GM18907 (cell line): ENCODE measurements around the gene FNBP1L.

Experiments
- ATAC-seq: cut with Tn5 transposase; IDR thresholded peaks from one replicate; pipeline ENCODE4 v1.9.1; 2021; ENCODE audit warnings: mild to moderate bottlenecking, moderate library complexity; ENCODE audit not compliant: unreplicated experiment

FNBP1L gene

GRCh38 chr1:93569489-93569888 lies 121.6 kb downstream of the FNBP1L start:
- no peak for ATAC-seq

DNA sequence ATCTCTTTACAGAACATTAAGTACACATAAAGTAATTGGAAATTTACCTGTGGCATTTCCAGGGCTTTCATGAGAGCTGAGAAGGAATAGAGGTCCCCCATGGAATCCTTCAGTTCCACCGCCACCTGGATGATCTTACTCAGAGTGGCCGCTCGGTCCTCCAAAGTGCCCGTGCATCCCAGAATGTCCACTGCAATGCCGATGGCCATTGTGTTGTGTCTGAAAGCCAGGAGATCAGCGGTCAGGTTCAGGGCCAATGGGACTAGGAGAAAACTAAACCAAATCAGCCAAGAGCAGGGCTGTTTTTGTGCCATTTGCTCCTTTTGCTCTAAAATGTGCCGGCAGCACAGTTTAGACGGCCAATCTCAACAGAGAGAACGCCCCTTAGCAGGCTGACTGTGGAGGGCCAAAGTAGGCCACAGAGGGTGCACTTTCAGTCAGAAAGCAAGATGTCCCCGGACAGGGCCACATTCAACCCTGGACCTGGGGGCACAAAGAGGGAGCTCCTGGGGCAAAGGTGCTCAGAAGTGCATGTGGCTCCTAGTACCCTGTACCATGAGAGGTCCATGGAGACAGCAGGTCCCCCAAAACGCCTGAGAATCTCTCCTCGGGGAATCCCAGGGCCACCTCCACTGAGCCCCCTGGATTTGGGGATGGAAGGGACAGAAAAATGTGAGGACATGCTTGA lies 123.8 kb downstream of the FNBP1L start:
- ATAC-seq = no peak

DNA sequence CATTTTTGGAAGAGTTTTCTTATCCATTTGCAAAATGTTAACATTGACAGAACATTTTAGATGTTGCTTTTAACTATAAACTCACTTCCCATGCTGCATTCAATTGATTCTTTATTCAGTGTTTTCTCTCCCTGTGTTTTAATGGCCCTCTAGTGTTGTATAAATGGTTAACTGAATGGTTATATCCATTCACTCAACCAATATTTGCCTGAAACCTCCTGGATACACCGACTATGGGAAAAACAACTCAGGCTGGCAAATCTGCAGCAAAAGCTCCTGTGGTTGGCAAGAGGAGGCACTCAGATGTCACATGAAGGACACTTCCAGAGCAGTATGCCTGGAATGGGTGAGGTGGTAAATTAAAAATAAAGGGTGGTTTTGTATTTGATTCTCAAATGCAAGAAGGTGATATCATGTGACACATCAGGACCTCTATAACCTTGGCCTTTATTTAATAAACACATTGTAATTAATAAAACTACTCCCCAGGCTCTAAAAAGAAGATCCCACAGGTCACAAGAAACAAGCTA lies 126.1 kb downstream of the FNBP1L start:
- no peak for ATAC-seq

DNA sequence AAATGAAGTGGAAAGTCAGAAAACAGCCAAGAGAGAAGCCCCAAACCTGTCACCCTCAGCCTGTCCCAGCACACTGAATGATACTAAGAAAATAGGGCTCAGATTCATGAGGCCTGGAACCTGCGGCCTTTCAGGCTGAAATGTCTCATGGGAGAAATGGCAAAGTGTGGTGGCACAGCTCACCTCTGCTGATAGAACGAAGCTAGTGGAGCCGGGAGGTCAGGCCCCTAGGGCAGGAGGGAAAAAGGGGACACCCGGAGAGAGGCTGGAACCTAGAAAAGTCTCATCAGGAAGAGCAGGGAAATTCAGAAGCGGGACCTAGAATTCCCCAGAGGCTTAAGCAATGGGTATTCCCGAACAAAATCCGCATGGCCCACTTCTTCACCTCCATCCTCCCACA lies 126.6 kb downstream of the FNBP1L start:
- ATAC-seq = no peak

GRCh38 chr1:93574991-93575390 lies 127.1 kb downstream of the FNBP1L start:
- no peak for ATAC-seq

DNA sequence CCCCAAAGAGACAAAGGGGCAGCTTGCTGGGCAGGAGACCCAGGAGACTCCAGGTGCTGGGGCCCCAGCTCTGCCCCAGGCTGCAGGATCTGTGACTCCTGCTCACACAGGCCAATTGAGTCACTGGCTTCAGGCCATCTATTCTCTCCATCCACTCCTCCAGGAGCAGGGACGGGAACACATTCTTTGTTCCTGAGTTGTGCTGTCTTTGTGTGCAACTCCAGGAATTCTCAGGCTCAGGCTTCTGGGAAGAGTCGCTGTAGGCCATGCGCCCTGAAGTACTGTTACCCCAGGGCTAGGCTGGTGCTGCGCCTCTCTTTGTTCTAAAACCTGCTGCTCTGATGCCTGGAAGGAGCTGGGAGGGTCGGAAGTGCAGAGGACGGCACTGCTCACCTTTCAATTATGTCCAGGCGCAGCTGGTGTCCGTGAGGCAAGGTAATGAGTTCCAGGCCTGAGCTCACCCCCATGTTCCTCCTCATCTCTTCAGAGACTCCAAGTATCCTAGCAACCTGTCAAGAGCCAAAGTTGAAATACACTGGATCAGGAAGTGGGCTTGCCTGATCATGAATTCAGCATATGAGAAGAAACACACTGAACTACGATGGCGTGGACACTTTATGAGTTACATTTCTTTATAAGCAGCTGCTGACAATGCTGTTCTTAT lies 127.8 kb downstream of the FNBP1L start:
- no peak for ATAC-seq

DNA sequence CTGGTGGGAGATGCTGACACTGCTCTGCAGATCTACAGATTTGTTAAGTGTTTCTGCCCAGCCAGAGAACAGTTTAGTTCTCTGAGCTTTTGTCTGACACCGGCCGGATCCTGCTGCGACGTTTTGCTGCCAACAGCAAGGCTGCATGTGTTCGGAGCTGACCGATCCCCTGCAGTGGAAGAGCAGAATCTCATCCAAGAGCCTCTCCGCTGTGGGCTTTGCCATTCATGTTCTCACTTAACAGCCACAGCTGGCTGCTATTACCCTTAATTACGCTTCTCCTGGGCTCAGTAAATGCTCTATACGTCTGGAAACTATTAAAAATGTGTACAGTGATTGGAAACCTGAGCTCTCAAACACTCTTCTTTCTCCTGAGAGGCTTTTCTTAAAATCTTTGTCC lies 128.4 kb downstream of the FNBP1L start:
- ATAC-seq = no peak

- no peak for ATAC-seq
Observed at GRCh38 chr1:93576746-93577145, 128.8 kb downstream of the FNBP1L start.

GRCh38 chr1:93577536-93578432 lies 129.9 kb downstream of the FNBP1L start:
- no peak for ATAC-seq

DNA sequence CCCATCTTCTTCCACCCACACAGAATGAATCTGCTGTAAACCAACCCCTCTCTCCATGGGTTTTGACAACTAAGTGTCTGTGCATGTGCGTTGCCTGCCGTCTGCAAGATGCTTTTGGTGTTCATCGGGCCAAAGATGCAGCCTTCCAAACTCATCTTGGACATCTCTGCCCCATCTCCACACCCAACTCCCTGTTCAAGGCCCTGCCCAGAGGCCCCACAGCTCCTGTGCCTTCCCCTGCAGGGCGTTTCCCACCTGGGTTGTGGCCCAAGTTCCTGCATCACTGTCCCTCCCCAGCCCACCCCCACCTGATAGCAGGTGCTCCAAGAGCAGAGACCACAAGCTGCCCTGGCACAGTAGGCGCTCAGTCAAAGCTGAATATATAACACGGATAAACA lies 130.5 kb downstream of the FNBP1L start:
- no peak for ATAC-seq

DNA sequence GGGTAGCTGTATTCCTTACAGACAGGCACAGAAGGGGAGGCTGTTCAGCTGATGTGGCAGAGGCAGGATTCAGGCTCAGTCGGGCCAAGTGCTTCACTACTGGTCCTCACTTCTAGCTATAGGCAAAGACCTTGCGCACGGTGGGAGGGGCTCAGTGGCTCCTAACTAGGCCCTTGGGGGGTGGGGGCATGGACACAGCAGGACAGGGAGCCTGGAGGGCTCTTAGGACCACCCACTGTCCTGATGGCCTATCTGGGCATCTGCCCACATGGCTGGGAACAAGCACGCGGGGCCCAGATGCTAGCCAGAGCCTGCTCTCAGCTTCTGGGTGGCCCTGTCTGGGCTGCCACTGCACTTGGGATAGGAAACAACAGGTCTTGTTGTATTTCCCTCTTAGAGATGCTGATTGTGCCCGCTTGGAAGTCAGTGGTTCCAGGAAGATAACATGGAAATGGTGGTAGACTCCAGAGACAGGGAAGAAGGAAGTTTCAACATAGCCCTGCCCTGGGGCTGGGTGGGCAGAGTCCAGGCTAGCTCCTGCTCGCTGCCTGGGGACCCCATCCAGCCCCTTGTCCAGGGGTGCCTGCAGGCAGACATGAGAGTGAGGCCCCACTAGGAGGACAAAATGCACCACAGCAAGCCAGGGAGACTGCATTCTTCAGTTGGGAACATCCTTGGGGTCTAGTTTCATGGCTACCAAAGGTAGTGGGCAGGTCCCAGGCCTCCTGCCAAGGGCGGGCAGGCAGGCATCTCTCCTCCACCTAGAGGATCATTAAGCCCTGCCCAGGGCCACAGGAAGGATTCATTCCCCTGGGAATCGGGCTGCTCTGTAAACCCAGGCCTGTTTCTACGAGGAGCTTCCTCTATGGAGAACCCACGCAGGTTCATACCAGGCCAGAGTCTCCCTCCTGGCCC lies 131.2 kb downstream of the FNBP1L start:
- ATAC-seq = no peak

DNA sequence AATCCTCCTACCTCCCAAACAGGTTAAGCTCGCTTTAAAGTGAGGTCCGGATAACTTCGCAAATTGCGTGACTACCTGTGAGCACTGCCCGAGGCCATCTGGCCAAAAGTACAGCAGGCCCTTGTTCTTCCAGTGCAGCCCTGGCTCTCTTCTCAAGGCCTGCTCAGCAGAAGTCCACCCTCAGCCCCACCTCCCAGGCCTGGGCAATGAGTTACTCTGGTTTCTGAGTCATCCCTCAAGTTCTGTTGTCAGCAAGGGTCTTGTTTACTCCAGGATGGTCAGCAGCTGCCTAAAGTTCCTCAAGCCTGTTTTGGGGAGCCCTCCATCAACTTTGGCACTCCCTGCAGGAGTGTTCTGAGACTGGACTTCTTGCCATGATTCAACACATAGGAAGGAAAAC lies 132.0 kb downstream of the FNBP1L start:
- ATAC-seq = no peak

DNA sequence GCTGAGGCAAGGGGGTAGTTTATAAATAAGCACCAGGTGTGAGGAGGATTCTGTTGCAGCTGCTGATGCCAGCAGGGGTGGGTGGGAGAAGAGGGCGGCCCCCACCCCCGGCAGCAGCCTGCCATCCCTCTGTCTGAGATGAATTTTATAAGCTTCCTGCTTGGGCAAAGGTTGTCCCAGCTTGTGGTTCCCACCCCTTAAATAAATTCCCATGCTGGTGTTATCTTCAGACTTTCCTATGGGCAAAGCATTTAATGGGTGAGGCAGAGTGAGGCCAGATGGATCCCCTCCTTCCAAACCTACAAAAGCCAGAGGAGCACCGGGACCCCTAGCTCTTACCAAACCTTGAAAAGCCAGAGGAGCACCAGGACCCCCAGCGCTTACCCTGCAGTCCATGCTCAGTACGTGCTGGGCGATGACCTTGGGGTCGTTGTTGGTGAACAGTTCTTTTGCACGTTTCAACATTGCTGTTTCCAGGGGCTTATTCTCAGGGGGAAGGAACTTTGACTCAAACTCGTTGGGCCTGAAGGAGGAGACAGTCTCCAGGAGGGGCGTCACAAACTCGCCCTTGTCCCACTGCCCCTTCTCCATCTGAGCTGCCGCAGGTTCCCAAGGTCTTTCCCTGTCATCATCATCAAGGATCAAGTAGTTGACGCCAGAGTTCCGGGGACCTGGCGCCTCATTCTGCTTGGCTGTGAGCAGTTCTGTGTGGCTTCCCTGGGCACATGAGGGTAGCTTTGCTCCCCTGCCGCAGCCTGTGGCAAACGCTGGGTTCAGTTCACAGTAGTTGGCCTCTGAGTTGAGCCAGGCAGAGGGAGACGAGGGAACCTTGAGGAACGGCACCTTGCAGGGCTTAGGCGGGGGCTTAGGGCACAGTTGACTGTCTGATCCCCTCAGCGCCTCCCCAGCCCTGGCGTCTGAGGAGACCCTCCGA lies 134.3 kb downstream of the FNBP1L start:
- no peak for ATAC-seq

- ATAC-seq = no peak
Observed at GRCh38 chr1:93584261-93585003, 136.5 kb downstream of the FNBP1L start.

DNA sequence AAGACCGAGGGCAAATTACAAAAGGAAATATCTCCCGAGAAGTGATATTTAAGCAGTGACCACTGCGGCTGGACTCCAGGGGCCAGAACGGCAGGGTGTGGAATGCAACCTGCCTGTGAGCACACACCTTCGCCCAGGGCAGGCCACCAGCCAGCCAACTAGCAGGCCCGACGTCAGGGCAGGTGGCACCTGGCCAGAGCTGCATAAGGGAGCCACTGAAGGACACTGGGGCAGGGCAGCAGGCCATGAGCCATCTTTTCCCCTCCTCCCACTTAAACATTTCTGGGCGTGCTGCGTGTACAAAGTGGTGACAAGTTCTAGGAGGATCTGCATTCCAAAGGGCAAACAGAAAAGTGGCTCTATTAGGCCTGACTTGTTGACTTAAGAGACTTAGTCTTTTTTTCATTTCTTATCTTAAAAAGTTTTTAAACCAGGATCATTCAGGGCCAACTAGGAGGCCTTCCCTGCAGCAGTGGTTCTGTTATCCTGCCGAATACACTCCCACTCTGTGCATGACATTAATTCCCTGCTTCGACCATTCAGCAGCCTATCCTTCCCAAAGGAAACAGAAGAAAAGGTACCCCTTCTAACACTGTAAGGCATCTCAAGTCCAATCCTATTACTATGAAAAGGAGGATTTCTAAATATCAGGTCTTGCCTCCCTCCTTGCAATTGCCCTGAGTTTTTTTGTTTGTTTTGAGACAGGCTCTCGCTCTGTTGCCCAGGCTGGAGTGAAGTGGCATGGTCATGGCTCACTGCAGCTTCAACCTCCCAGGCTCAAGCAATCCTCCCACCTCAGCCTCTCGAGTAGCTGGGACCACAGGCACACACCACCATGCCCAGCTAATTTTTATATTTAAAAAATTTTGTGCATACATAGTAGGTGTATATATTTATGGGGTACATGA lies 137.4 kb downstream of the FNBP1L start:
- no peak for ATAC-seq

- ATAC-seq = no peak
Observed at GRCh38 chr1:93587354-93587753, 139.4 kb downstream of the FNBP1L start.

- no peak for ATAC-seq
Observed at GRCh38 chr1:93588206-93588605, 140.3 kb downstream of the FNBP1L start.

GRCh38 chr1:93588955-93589354 lies 141.0 kb downstream of the FNBP1L start:
- ATAC-seq = no peak
